Activated CD8-positive, alpha-beta T cell treated with anti-CD3 and anti-CD28 coated beads, Interleukin-2, amount 10 ng/mL, durations not matched to agents 7 days and 5 days (primary cell): ENCODE results near the gene GRIK5. TPM values are rescaled to one million over a fixed set of nuclear protein-coding genes. Genes with fewer than 3 reads are reported as not detected.
A peak's percentile ranks its signal among the peaks of the same experiment; 100 is the strongest.
"Not testable (repeated sequence)": the region's sequence is repeated elsewhere in the genome, so short reads cannot be mapped to it uniquely, and the experiment has no call there.

Experiments
- ATAC-seq: fragments of 150-1000 bp; cut with Tn5 transposase; one replicate; pipeline ENCODE4 v1.10.0; 2021; ENCODE audit warnings: moderate library complexity
- CTCF ChIA-PET: fragments of 350-600 bp; sonication (Branson Sonifier 250); formaldehyde crosslinking; loops from one replicate; lab custom pipeline; 2021; ENCODE audit warnings: antibody characterized with exemption; lab: Charles Lee
- POLR2A ChIA-PET: fragments of 350-600 bp; sonication (Branson Sonifier 250); formaldehyde crosslinking; loops from one replicate; lab custom pipeline; 2021; ENCODE audit warnings: antibody characterized with exemption; lab: Charles Lee
- DNase-seq: peaks from one replicate; pipeline ENCODE4 v3.0.0-alpha.2; 2020
- H3K27ac Mint-ChIP-seq: one replicate; pipeline ENCODE4 v1.8.0; 2021; ENCODE audit warnings: mild to moderate bottlenecking, mixed read lengths
- H3K27me3 Mint-ChIP-seq: one replicate; pipeline ENCODE4 v1.8.0; 2021; ENCODE audit warnings: low read depth, mixed read lengths
- H3K36me3 Mint-ChIP-seq: one replicate; pipeline ENCODE4 v1.8.0; 2021; ENCODE audit warnings: low read depth, mixed read lengths
- H3K4me1 Mint-ChIP-seq: one replicate; pipeline ENCODE4 v1.8.0; 2021; ENCODE audit warnings: low read depth, mixed read lengths
- H3K4me3 Mint-ChIP-seq: one replicate; pipeline ENCODE4 v1.8.0; 2021; ENCODE audit warnings: mild to moderate bottlenecking, mixed read lengths
- H3K9me3 Mint-ChIP-seq: one replicate; pipeline ENCODE4 v1.8.0; 2022; ENCODE audit warnings: mixed read lengths; ENCODE audit not compliant: insufficient read depth
- total RNA-seq, 2 experiments: library from RNA; stranded (reverse); gene quantifications; one replicate each; pipeline ENCODE4 v1.2.3, GENCODE V29; 2021

Gene GRIK5
- total RNA-seq, 2 experiments from 2014 or later = 0.37 to 0.73 TPM

- peaks cover 31% of the 10 kb centered on the region for H3K4me1 Mint-ChIP-seq
- no peak overlapping the region for H3K4me3 Mint-ChIP-seq
- DNase-seq (peak; percentile 48), ATAC-seq (no peak)
- peaks cover 70% of the 10 kb centered on the region for H3K27me3 Mint-ChIP-seq
- ChIA-PET POLR2A (no interaction called here), CTCF (no interaction called here)
- no peaks in the 10 kb centered on the region for H3K36me3 Mint-ChIP-seq
- H3K27ac Mint-ChIP-seq = no peak overlapping the region
- no peaks in the 10 kb centered on the region for H3K9me3 Mint-ChIP-seq
These were observed 71.6 kb downstream of the GRIK5 start for GRCh38 chr19:41998246-41999020.

GRCh38 chr19:41997851-41998229 is 72.2 kb downstream of the GRIK5 start:
- CTCF ChIA-PET = no interaction called here
- Mint-ChIP-seq H3K27ac (no peak overlapping the region), H3K9me3 (no peaks in the 10 kb centered on the region), H3K4me1 (peaks cover 29% of the 10 kb centered on the region), H3K4me3 (no peak overlapping the region), H3K27me3 (peaks cover 70% of the 10 kb centered on the region), H3K36me3 (no peaks in the 10 kb centered on the region)
- no peak for ATAC-seq
- POLR2A ChIA-PET = no interaction called here
- no peak for DNase-seq

- Mint-ChIP-seq H3K4me3 (no peak overlapping the region), H3K27ac (no peak overlapping the region), H3K4me1 (peaks cover 28% of the 10 kb centered on the region), H3K36me3 (no peaks in the 10 kb centered on the region), H3K27me3 (peaks cover 73% of the 10 kb centered on the region), H3K9me3 (no peaks in the 10 kb centered on the region)
- CTCF ChIA-PET = interaction anchor here (1.4 kb wide), 1 partner anchor 38 kb away, joined by 6 read pairs; no protein-coding TSS in a partner anchor
- DNase-seq (peak; percentile 63), ATAC-seq (peak; percentile 50)
- POLR2A ChIA-PET = no interaction called here
These were observed 72.7 kb downstream of the GRIK5 start for GRCh38 chr19:41997121-41997850.

GRCh38 chr19:41995959-41996797 is 73.8 kb downstream of the GRIK5 start:
- H3K27me3 Mint-ChIP-seq = peaks cover 62% of the 10 kb centered on the region
- ATAC-seq (no peak), DNase-seq (no peak)
- H3K36me3 Mint-ChIP-seq = no peaks in the 10 kb centered on the region
- ChIA-PET POLR2A (no interaction called here), CTCF (interaction anchor here (1.4 kb wide), 1 partner anchor 39 kb away, joined by 6 read pairs; no protein-coding TSS in a partner anchor)
- H3K4me3 Mint-ChIP-seq = no peak overlapping the region
- H3K4me1 Mint-ChIP-seq = peaks cover 22% of the 10 kb centered on the region
- H3K27ac Mint-ChIP-seq = no peak overlapping the region
- no peaks in the 10 kb centered on the region for H3K9me3 Mint-ChIP-seq

- Mint-ChIP-seq H3K27me3 (peaks cover 53% of the 10 kb centered on the region), H3K4me1 (peaks cover 22% of the 10 kb centered on the region), H3K4me3 (no peak overlapping the region), H3K9me3 (no peaks in the 10 kb centered on the region), H3K36me3 (no peaks in the 10 kb centered on the region), H3K27ac (no peak overlapping the region)
- ChIA-PET CTCF (no interaction called here), POLR2A (no interaction called here)
- ATAC-seq (no peak), DNase-seq (no peak)
These were observed 74.7 kb downstream of the GRIK5 start for GRCh38 chr19:41994994-41995958.

GRCh38 chr19:41994521-41994971 is 75.5 kb downstream of the GRIK5 start:
- ATAC-seq (no peak), DNase-seq (peak; percentile 30)
- ChIA-PET POLR2A (no interaction called here), CTCF (no interaction called here)
- H3K4me1 Mint-ChIP-seq = peaks cover 22% of the 10 kb centered on the region
- no peaks in the 10 kb centered on the region for H3K9me3 Mint-ChIP-seq
- H3K27ac Mint-ChIP-seq = no peak overlapping the region
- no peaks in the 10 kb centered on the region for H3K36me3 Mint-ChIP-seq
- H3K27me3 Mint-ChIP-seq = peaks cover 46% of the 10 kb centered on the region
- H3K4me3 Mint-ChIP-seq = peak overlapping the region; percentile 10

GRCh38 chr19:41993612-41994483 is 76.2 kb downstream of the GRIK5 start, which contains the start of gene ATP1A3:
TSS of gene ATP1A3 (minus strand) at chr19:41994230. CDS start at chr19:41994076, 154 bp downstream.
- Mint-ChIP-seq H3K27ac (peak within 1 kb of the TSS; percentile 56), H3K9me3 (no peaks in the 10 kb centered on the region), H3K4me3 (peak within 1 kb of the TSS; percentile 71), H3K4me1 (peaks cover 19% of the 10 kb centered on the region), H3K36me3 (no peaks in the 10 kb centered on the region), H3K27me3 (peaks cover 41% of the 10 kb centered on the region)
- ATAC-seq (peak; percentile 82), DNase-seq (peak; percentile 65)
- ChIA-PET POLR2A (interaction anchor here (0.6 kb wide), 1 partner anchor 1988 kb away, joined by 3 read pairs; no protein-coding TSS in a partner anchor), CTCF (interaction anchor here (1.2 kb wide), 2 partner anchors 16 to 41 kb away, joined by 3 to 4 read pairs; no protein-coding TSS in a partner anchor)

GRCh38 chr19:41991925-41992569 is 78.0 kb downstream of the GRIK5 start:
- DNase-seq, ATAC-seq, H3K27ac Mint-ChIP-seq, H3K36me3 Mint-ChIP-seq, H3K4me3 Mint-ChIP-seq, CTCF ChIA-PET, H3K9me3 Mint-ChIP-seq: not testable (repeated sequence)
- H3K27me3 Mint-ChIP-seq = peaks cover 32% of the 10 kb centered on the region
- peaks cover 10% of the 10 kb centered on the region for H3K4me1 Mint-ChIP-seq
- POLR2A ChIA-PET = interaction anchor here (0.6 kb wide), 1 partner anchor 27 kb away, joined by 3 read pairs; no protein-coding TSS in a partner anchor

GRCh38 chr19:41991025-41991424 is 79.0 kb downstream of the GRIK5 start:
- ATAC-seq (no peak), DNase-seq (no peak)
- Mint-ChIP-seq H3K27me3 (peaks cover 24% of the 10 kb centered on the region), H3K4me3 (no peak overlapping the region), H3K9me3 (no peaks in the 10 kb centered on the region), H3K27ac (no peak overlapping the region), H3K4me1 (peaks cover 6% of the 10 kb centered on the region), H3K36me3 (no peaks in the 10 kb centered on the region)
- POLR2A ChIA-PET = no interaction called here
- CTCF ChIA-PET = no interaction called here
